ENCODE measurements around the gene C12orf57. TPM values are rescaled to one million over a fixed set of nuclear protein-coding genes. Genes with fewer than 3 reads are reported as not detected.

Gene C12orf57
- total and polyA plus RNA-seq, 2 of the 13 experiments (the other 11 are each of a cell fraction or from before 2014, with no cell fraction given), result 84.0 to 287 TPM

GRCh38 chr12:6938353-6939190, 5.2 kb upstream of the C12orf57 start:
- peak overlapping the region in 2 of 3 experiments; percentile 28 to 78; a peak in 4 of 6 replicates for H3K4me3 ChIP-seq (replicated peaks in 1 of 3; ENCODE audit: insufficient read depth in 1 of 3, low read depth in 2 of 3, low read length in 3 of 3)
- H4K20me1 ChIP-seq (ENCODE audit: insufficient read depth, low read length), result no peaks in the 10 kb centered on the region
- POLR2A ChIA-PET, result interaction anchor here (0.8 to 4.6 kb wide), 16 partner anchors 8 to 215 kb away, joined by 3 to 30 read pairs (median 10); partner anchors contain the start of genes ATN1, C1RL, COPS7A and ENO2
- intact Hi-C loops (cut with micrococcal nuclease; ENCODE audit: unreplicated experiment) (loop anchor here (2.0 kb wide), 1 partner anchor 14 kb away; no protein-coding TSS in a partner anchor), in situ Hi-C loops (cut with HindIII; ENCODE audit: extremely low pct_ligation_motif_present, low pct_unique_long_range_greater_than_20kb) (no loop called here)
- H3K4me1 ChIP-seq (ENCODE audit: insufficient read depth, low read length), result peaks cover 33% of the 10 kb centered on the region
- H3K79me2 ChIP-seq (ENCODE audit: insufficient read depth, low read length), result no peaks in the 10 kb centered on the region
- DNase-seq (ENCODE audit: low spot score), result no peak
- H3K9me3 ChIP-seq (ENCODE audit: low read length), result no peaks in the 10 kb centered on the region
- BruUV-seq (replicated peaks), result no TSS peak
- H2AFZ ChIP-seq (ENCODE audit: low read length), result no peak overlapping the region
- H3K4me2 ChIP-seq (ENCODE audit: low read depth, low read length), result peak overlapping the region; percentile 87
- peaks cover 7 to 33% of the 10 kb centered on the region in 2 experiments for H3K36me3 ChIP-seq (replicated peaks in 1 of 2; ENCODE audit: control insufficient read depth in 1 of 2, insufficient read depth in 2 of 2, low read length in 2 of 2)
- CTCF ChIA-PET (ENCODE audit: low intra/inter-chr PET ratio, low total read pairs), result interaction anchor here (1.8 to 2.5 kb wide), 2 partner anchors 15 to 69 kb away, joined by 14 to 16 read pairs; no protein-coding TSS in a partner anchor
- no peaks in the 10 kb centered on the region for H3K27me3 ChIP-seq (ENCODE audit: control insufficient read depth in 1 of 2, insufficient read depth in 2 of 2, low read length in 2 of 2)
- peak overlapping the region; percentile 90 for H3K27ac ChIP-seq (ENCODE audit: extremely low read length, insufficient read depth, low read length)
- no peak for FAIRE-seq
- ATAC-seq, result no peak
- 87% methylated on average over 15 of the region's 32 CpGs for WGBS (ENCODE audit: low lambda C conversion rate)
- peak overlapping the region; percentile 93 for H3K9ac ChIP-seq (ENCODE audit: insufficient read depth, low read depth, low read length)
- TF ChIP-seq MBD4 (IDR thresholded peaks at IDR 0.05; ENCODE audit: borderline replicate concordance, low read length), result no peak
- no peak for TF ChIP-seq RXRA (CRISPR knock-in tag; IDR thresholded peaks at IDR 0.05)
- TF ChIP-seq, protein P1, sequence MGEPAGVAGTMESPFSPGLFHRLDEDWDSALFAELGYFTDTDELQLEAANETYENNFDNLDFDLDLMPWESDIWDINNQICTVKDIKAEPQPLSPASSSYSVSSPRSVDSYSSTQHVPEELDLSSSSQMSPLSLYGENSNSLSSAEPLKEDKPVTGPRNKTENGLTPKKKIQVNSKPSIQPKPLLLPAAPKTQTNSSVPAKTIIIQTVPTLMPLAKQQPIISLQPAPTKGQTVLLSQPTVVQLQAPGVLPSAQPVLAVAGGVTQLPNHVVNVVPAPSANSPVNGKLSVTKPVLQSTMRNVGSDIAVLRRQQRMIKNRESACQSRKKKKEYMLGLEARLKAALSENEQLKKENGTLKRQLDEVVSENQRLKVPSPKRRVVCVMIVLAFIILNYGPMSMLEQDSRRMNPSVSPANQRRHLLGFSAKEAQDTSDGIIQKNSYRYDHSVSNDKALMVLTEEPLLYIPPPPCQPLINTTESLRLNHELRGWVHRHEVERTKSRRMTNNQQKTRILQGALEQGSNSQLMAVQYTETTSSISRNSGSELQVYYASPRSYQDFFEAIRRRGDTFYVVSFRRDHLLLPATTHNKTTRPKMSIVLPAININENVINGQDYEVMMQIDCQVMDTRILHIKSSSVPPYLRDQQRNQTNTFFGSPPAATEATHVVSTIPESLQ (CRISPR knock-in tag; conservative IDR thresholded peaks at IDR 0.05), result no peak
- TF ChIP-seq FOXJ3 (CRISPR knock-in tag; IDR thresholded peaks at IDR 0.05; ENCODE audit: borderline replicate concordance), result no peak
- TF ChIP-seq POLR2AphosphoS2 (IDR thresholded peaks at IDR 0.05; ENCODE audit: low read depth, low read length), result no peak; the same call in 1 of the 2 replicates
- TF ChIP-seq TFE3 (CRISPR knock-in tag; IDR thresholded peaks at IDR 0.05), result no peak
- TF ChIP-seq ZNF501 (CRISPR knock-in tag; IDR thresholded peaks at IDR 0.05), result no peak
- TF ChIP-seq SNAI1 (CRISPR knock-in tag; IDR thresholded peaks at IDR 0.05; ENCODE audit: borderline replicate concordance), result no peak
- no peak for TF ChIP-seq POGZ (CRISPR knock-in tag; IDR thresholded peaks at IDR 0.05)
- no peak for TF ChIP-seq ZNF652 (CRISPR knock-in tag; IDR thresholded peaks at IDR 0.05; ENCODE audit: borderline replicate concordance, low read depth)
- TF ChIP-seq MTA1 (CRISPR knock-in tag; IDR thresholded peaks at IDR 0.05; ENCODE audit: borderline replicate concordance), result 0 out of 2 replicates have a peak, but pooled peaks have one; percentile 6
- TF ChIP-seq REXO4 (CRISPR knock-in tag; IDR thresholded peaks at IDR 0.05; ENCODE audit: borderline replicate concordance), result no peak
- peak; percentile 61 for TF ChIP-seq AGO2 (optimal IDR thresholded peaks at IDR 0.05; ENCODE audit: low read depth, low read length)
- TF ChIP-seq ZNF569 (CRISPR knock-in tag; IDR thresholded peaks at IDR 0.05; ENCODE audit: borderline replicate concordance), result no peak
- TF ChIP-seq SP5 (CRISPR knock-in tag; IDR thresholded peaks at IDR 0.05; ENCODE audit: borderline replicate concordance, low read depth), result no peak
